Body of pancreas (tissue), 4 donors: Measurements from ENCODE around the gene MMS22L.

Source experiments
- POLR2A ChIP-seq, 3 donors: fragments of 450-650 bp; IDR thresholded peaks; one replicate each; pipeline ENCODE4 v1.6.1; 2016; ENCODE audit warnings: antibody characterized with exemption in 3 of 3, mild to moderate bottlenecking in 2 of 3
- TF ChIP-seq, protein P1 (sequence below), 7 experiments: fragments of 450-650 bp in 4 of 7; fragments of 200-600 bp in 3 of 7; sonication (generic) in 3 of 7; IDR thresholded peaks; one replicate each; pipeline ENCODE4 v1.5.1; 2016 to 2019; ENCODE audit warnings: antibody characterized with exemption in 7 of 7

- TF ChIP-seq, protein P1, sequence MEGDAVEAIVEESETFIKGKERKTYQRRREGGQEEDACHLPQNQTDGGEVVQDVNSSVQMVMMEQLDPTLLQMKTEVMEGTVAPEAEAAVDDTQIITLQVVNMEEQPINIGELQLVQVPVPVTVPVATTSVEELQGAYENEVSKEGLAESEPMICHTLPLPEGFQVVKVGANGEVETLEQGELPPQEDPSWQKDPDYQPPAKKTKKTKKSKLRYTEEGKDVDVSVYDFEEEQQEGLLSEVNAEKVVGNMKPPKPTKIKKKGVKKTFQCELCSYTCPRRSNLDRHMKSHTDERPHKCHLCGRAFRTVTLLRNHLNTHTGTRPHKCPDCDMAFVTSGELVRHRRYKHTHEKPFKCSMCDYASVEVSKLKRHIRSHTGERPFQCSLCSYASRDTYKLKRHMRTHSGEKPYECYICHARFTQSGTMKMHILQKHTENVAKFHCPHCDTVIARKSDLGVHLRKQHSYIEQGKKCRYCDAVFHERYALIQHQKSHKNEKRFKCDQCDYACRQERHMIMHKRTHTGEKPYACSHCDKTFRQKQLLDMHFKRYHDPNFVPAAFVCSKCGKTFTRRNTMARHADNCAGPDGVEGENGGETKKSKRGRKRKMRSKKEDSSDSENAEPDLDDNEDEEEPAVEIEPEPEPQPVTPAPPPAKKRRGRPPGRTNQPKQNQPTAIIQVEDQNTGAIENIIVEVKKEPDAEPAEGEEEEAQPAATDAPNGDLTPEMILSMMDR (IDR thresholded peaks at IDR 0.05): no peak
- TF ChIP-seq POLR2A (IDR thresholded peaks at IDR 0.05): no peak
Measured at GRCh38 chr6:97246842-97247241, 36.2 kb downstream of the MMS22L start.
